GM23338 (cell line): Measurements from ENCODE around the gene EPHB2. TPM values are rescaled to one million over a fixed set of nuclear protein-coding genes. Genes with fewer than 3 reads are reported as not detected.

Experiments
- ATAC-seq: fragments of 200-7000 bp; cut with Tn5 transposase; 3 replicates; pipeline ENCODE4 v1.9.1; 2020
- DNase-seq: peaks from one replicate; pipeline ENCODE4 v3.0.0-alpha.2; 2015; ENCODE audit warnings: low spot score
- H2AFZ ChIP-seq: fragments of 200-600 bp; sonication (generic); 2 replicates; pipeline ENCODE4 v1.8.0; 2016; ENCODE audit warnings: antibody characterized with exemption, mild to moderate bottlenecking, moderate library complexity
- H3F3A ChIP-seq: fragments of 200-600 bp; sonication (generic); replicated peaks from 2 replicates; pipeline ENCODE4 v1.8.0; 2017; ENCODE audit warnings: antibody characterized with exemption, mixed run types, low read depth
- H3K27ac ChIP-seq: fragments of 200-600 bp; sonication (generic); 2 replicates; pipeline ENCODE4 v1.6.1; 2016; ENCODE audit warnings: low read depth
- H3K27me3 ChIP-seq: fragments of 200-600 bp; sonication (generic); 2 replicates; pipeline ENCODE4 v1.8.0; 2016; ENCODE audit warnings: mild to moderate bottlenecking, mixed run types, moderate library complexity; ENCODE audit not compliant: insufficient read depth
- H3K36me3 ChIP-seq: fragments of 200-600 bp; sonication (generic); 2 replicates; pipeline ENCODE4 v1.8.0; 2016; ENCODE audit warnings: mild to moderate bottlenecking; ENCODE audit not compliant: insufficient read depth
- H3K4me1 ChIP-seq: fragments of 200-600 bp; sonication (generic); 2 replicates; pipeline ENCODE4 v1.8.0; 2016; ENCODE audit warnings: mild to moderate bottlenecking, moderate library complexity; ENCODE audit not compliant: insufficient read depth
- H3K4me2 ChIP-seq: fragments of 200-600 bp; sonication (generic); 2 replicates; pipeline ENCODE4 v1.7.1; 2017; ENCODE audit warnings: mixed run types
- H3K4me3 ChIP-seq: fragments of 200-600 bp; sonication (generic); 2 replicates; pipeline ENCODE4 v1.6.1; 2016; ENCODE audit warnings: mixed run types
- H3K79me2 ChIP-seq: fragments of 200-600 bp; sonication (generic); replicated peaks from 2 replicates; pipeline ENCODE4 v1.8.0; 2017; ENCODE audit warnings: mild to moderate bottlenecking; ENCODE audit not compliant: insufficient read depth
- H3K9me2 ChIP-seq: fragments of 200-600 bp; sonication (generic); 2 replicates; pipeline ENCODE4 v1.8.0; 2017; ENCODE audit not compliant: insufficient read depth
- H4K20me1 ChIP-seq: fragments of 200-600 bp; sonication (generic); replicated peaks from 2 replicates; pipeline ENCODE4 v1.8.0; 2017; ENCODE audit warnings: mild to moderate bottlenecking; ENCODE audit not compliant: insufficient read depth
- H3K27ac Mint-ChIP-seq: 2 replicates; pipeline ENCODE4 v1.8.0; 2020; ENCODE audit warnings: inconsistent platforms, mild to moderate bottlenecking, moderate library complexity, mixed read lengths
- H3K27me3 Mint-ChIP-seq: 3 replicates; pipeline ENCODE4 v1.8.0; 2022; ENCODE audit warnings: low read depth, mild to moderate bottlenecking, moderate library complexity, mixed read lengths, inconsistent platforms; ENCODE audit not compliant: insufficient read depth, poor library complexity
- H3K36me3 Mint-ChIP-seq: 3 replicates; pipeline ENCODE4 v1.8.0; 2021; ENCODE audit warnings: low read depth, mild to moderate bottlenecking, inconsistent platforms, moderate library complexity, mixed read lengths
- H3K4me1 Mint-ChIP-seq: 3 replicates; pipeline ENCODE4 v1.8.0; 2020; ENCODE audit warnings: mild to moderate bottlenecking, inconsistent platforms, mixed read lengths
- H3K4me3 Mint-ChIP-seq: 3 replicates; pipeline ENCODE4 v1.8.0; 2021; ENCODE audit warnings: moderate library complexity, mild to moderate bottlenecking, inconsistent platforms, mixed read lengths
- H3K9me3 Mint-ChIP-seq: 3 replicates; pipeline ENCODE4 v1.8.0; 2020; ENCODE audit warnings: moderate library complexity, mild to moderate bottlenecking, inconsistent platforms, mixed read lengths
- ETS1 ChIP-seq: IDR thresholded peaks from 2 replicates; pipeline ENCODE4 v1.6.1; 2016; ENCODE audit warnings: antibody characterized with exemption
- EZH2 ChIP-seq: fragments of 200-600 bp; sonication (generic); IDR thresholded peaks from one replicate; pipeline ENCODE4 v1.8.0; 2017; ENCODE audit warnings: antibody characterized with exemption, mild to moderate bottlenecking, low read depth; ENCODE audit not compliant: unreplicated experiment
- EZH2phosphoT487 ChIP-seq: fragments of 200-600 bp; sonication (generic); IDR thresholded peaks from one replicate; pipeline ENCODE4 v1.8.1; 2018; ENCODE audit warnings: antibody characterized with exemption; ENCODE audit not compliant: unreplicated experiment
- JUNB ChIP-seq: IDR thresholded peaks from one replicate; pipeline ENCODE4 v1.6.1; 2016; ENCODE audit warnings: antibody characterized with exemption; ENCODE audit not compliant: unreplicated experiment
- REST ChIP-seq: IDR thresholded peaks from one replicate; pipeline ENCODE4 v1.6.1; 2018; ENCODE audit warnings: antibody characterized with exemption; ENCODE audit not compliant: unreplicated experiment
- STAT1 ChIP-seq: IDR thresholded peaks from one replicate; pipeline ENCODE4 v1.6.1; 2016; ENCODE audit warnings: antibody characterized with exemption; ENCODE audit not compliant: unreplicated experiment
- ZNF114 ChIP-seq: fragments of 250-450 bp; sonication (Bioruptor Pico); IDR thresholded peaks from 2 replicates; pipeline ENCODE4 v1.5.0; 2020; ENCODE audit warnings: mild to moderate bottlenecking, moderate library complexity
- ZNF331 ChIP-seq: fragments of 250-450 bp; sonication (Bioruptor Pico); IDR thresholded peaks from 2 replicates; pipeline ENCODE4 v1.5.0; 2020; ENCODE audit warnings: low read depth, mild to moderate bottlenecking, moderate library complexity
- polyA plus RNA-seq: library from polyadenylated mRNA; unstranded; fragments of >200 nt; fragmentation: Nextera tagmentation; extraction: Ambion mirVana; gene quantifications from 2 replicates; pipeline ENCODE4 v1.2.1, GENCODE V29; 2016
- total RNA-seq: library from RNA; depleted of rRNA; stranded (reverse); fragments of >200 nt; shearing (Covaris generic); gene quantifications from 2 replicates; pipeline ENCODE4 v1.2.3, GENCODE V29; 2014

EPHB2 gene
- total and polyA plus RNA-seq, 2 experiments from 2014 or later = 4.1 to 20.1 TPM

- peaks cover 12% of the 10 kb centered on the region for H3K4me1 Mint-ChIP-seq
- H3K27ac Mint-ChIP-seq = no peak overlapping the region
- H3K27me3 Mint-ChIP-seq = peaks cover 28% of the 10 kb centered on the region
- Histone ChIP-seq H3K27ac (no peak overlapping the region), H4K20me1 (no peaks in the 10 kb centered on the region), H3K9me2 (no peaks in the 10 kb centered on the region), H3K79me2 (no peaks in the 10 kb centered on the region), H3K4me3 (no peak overlapping the region), H3F3A (no peaks in the 10 kb centered on the region), H2AFZ (no peak overlapping the region), H3K4me2 (no peak overlapping the region), H3K27me3 (peaks cover 23% of the 10 kb centered on the region), H3K4me1 (peaks cover 5% of the 10 kb centered on the region; the same call in 1 of the 2 replicates), H3K36me3 (no peaks in the 10 kb centered on the region)
- H3K36me3 Mint-ChIP-seq = no peaks in the 10 kb centered on the region
- TF ChIP-seq JUNB (no peak), EZH2 (no peak), EZH2phosphoT487 (no peak), STAT1 (no peak), ZNF331 (CRISPR knock-in tag) (no peak), ETS1 (no peak), ZNF114 (CRISPR knock-in tag) (no peak)
- H3K4me3 Mint-ChIP-seq = no peak overlapping the region
- H3K9me3 Mint-ChIP-seq = no peaks in the 10 kb centered on the region; the same call in 1 of the 3 replicates
- ATAC-seq (no peak), DNase-seq (no peak)
These were observed 3.8 kb downstream of the EPHB2 start for GRCh38 chr1:22714455-22714854.

GRCh38 chr1:22717037-22717760 lies 6.6 kb downstream of the EPHB2 start:
- DNase-seq (peak; percentile 44), ATAC-seq (peak; percentile 79)
- Histone ChIP-seq H3K4me3 (no peak overlapping the region), H4K20me1 (no peaks in the 10 kb centered on the region), H3K9me2 (no peaks in the 10 kb centered on the region), H3K27ac (no peak overlapping the region), H2AFZ (no peak overlapping the region), H3K27me3 (peaks cover 9% of the 10 kb centered on the region), H3K4me1 (0 out of 2 replicates have a peak, but pooled peaks cover 5% of the 10 kb centered on the region), H3K4me2 (0 out of 2 replicates have a peak overlapping the region, but pooled peaks have one; percentile 55), H3F3A (no peaks in the 10 kb centered on the region), H3K79me2 (no peaks in the 10 kb centered on the region), H3K36me3 (no peaks in the 10 kb centered on the region)
- H3K4me1 Mint-ChIP-seq = peaks cover 7% of the 10 kb centered on the region
- TF ChIP-seq REST (no peak), ZNF114 (CRISPR knock-in tag) (no peak)
- H3K27ac Mint-ChIP-seq = no peak overlapping the region
- no peaks in the 10 kb centered on the region for H3K36me3 Mint-ChIP-seq
- no peaks in the 10 kb centered on the region; the same call in 2 of the 3 replicates for H3K9me3 Mint-ChIP-seq
- H3K27me3 Mint-ChIP-seq = peaks cover 18% of the 10 kb centered on the region
- H3K4me3 Mint-ChIP-seq = no peak overlapping the region; the same call in 2 of the 3 replicates
